ENCODE results near the gene PPAN.

DNA sequence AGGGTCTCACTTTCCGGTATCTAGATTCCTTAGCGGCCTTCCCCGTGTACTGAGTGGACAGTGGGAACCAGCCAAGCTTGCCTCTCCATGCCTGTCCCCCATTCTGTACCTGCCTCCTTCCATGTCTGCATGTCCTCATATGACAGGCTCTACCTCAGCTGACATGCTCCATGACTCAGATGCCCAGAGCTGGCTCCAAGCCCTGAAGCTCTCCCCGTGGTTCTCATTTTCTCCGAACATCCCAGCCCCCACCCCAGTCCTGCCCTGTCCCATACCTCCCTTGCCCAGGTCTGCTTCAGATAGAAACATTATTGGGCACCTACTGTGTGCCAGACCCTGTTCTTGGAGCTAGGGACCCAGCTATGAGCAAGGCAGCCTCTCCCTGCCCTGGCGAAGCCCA is 37.1 kb upstream of the PPAN start:
- TF ChIP-seq, protein P1, sequence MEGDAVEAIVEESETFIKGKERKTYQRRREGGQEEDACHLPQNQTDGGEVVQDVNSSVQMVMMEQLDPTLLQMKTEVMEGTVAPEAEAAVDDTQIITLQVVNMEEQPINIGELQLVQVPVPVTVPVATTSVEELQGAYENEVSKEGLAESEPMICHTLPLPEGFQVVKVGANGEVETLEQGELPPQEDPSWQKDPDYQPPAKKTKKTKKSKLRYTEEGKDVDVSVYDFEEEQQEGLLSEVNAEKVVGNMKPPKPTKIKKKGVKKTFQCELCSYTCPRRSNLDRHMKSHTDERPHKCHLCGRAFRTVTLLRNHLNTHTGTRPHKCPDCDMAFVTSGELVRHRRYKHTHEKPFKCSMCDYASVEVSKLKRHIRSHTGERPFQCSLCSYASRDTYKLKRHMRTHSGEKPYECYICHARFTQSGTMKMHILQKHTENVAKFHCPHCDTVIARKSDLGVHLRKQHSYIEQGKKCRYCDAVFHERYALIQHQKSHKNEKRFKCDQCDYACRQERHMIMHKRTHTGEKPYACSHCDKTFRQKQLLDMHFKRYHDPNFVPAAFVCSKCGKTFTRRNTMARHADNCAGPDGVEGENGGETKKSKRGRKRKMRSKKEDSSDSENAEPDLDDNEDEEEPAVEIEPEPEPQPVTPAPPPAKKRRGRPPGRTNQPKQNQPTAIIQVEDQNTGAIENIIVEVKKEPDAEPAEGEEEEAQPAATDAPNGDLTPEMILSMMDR (IDR thresholded peaks at IDR 0.05): no peak
- TF ChIP-seq POLR2A (IDR thresholded peaks at IDR 0.05) (no peak), EP300 (IDR thresholded peaks at IDR 0.05) (no peak)

Measured in ovary (tissue), 3 donors.